Nephron (organoid): ENCODE measurements around the gene F3.

Source experiments
- H3K27ac Mint-ChIP-seq, 3 experiments: 2 replicates each; pipeline ENCODE4 v1.8.0; 2020; ENCODE audit warnings: mixed read lengths in 3 of 3, mild to moderate bottlenecking in 2 of 3, moderate library complexity in 1 of 3
- H3K27me3 Mint-ChIP-seq: 2 replicates; pipeline ENCODE4 v1.8.0; 2021; ENCODE audit warnings: low read depth, mild to moderate bottlenecking, moderate library complexity, mixed read lengths
- H3K36me3 Mint-ChIP-seq: 2 replicates; pipeline ENCODE4 v1.8.0; 2020; ENCODE audit warnings: low read depth, mixed read lengths
- H3K4me1 Mint-ChIP-seq: 2 replicates; pipeline ENCODE4 v1.8.0; 2020; ENCODE audit warnings: mixed read lengths
- H3K4me3 Mint-ChIP-seq, 3 experiments: 2 replicates each; pipeline ENCODE4 v1.8.0; 2020; ENCODE audit warnings: mild to moderate bottlenecking in 3 of 3, mixed read lengths in 3 of 3, moderate library complexity in 2 of 3
- H3K9me3 Mint-ChIP-seq: 2 replicates; pipeline ENCODE4 v1.8.0; 2020; ENCODE audit warnings: mixed read lengths
- TF ChIP-seq, protein P1 (sequence below), 3 experiments: fragments of 200-600 bp; sonication (generic); IDR thresholded peaks; one replicate each; pipeline ENCODE4 v1.5.0; 2021; ENCODE audit warnings: antibody characterized with exemption in 3 of 3; ENCODE audit not compliant: unreplicated experiment in 3 of 3

The F3 gene

DNA sequence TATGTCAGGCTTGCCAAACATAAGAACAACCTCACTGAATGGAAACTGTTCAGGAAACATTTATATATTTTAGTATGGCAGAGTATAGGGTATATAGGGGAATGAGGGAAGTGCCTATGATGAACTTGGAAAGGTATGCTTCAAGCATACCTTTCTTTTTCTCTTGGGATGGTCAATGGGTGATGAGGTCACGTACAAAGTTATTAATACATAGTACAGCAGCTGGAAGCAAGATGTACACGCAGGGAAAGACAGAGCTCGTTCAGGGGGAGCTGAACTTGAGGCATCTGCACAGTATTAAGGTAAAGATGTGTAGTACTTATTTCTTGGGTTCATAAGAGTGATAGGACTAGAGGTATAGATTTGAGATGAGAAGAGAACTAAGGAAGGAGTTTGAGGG lies 61.9 kb downstream of the F3 start:
- H3K9me3 Mint-ChIP-seq = no peaks in the 10 kb centered on the region
- H3K4me3 Mint-ChIP-seq = no peak overlapping the region
- no peaks in the 10 kb centered on the region for H3K4me1 Mint-ChIP-seq
- peaks cover 31% of the 10 kb centered on the region for H3K36me3 Mint-ChIP-seq
- H3K27me3 Mint-ChIP-seq = no peaks in the 10 kb centered on the region
- TF ChIP-seq, protein P1, sequence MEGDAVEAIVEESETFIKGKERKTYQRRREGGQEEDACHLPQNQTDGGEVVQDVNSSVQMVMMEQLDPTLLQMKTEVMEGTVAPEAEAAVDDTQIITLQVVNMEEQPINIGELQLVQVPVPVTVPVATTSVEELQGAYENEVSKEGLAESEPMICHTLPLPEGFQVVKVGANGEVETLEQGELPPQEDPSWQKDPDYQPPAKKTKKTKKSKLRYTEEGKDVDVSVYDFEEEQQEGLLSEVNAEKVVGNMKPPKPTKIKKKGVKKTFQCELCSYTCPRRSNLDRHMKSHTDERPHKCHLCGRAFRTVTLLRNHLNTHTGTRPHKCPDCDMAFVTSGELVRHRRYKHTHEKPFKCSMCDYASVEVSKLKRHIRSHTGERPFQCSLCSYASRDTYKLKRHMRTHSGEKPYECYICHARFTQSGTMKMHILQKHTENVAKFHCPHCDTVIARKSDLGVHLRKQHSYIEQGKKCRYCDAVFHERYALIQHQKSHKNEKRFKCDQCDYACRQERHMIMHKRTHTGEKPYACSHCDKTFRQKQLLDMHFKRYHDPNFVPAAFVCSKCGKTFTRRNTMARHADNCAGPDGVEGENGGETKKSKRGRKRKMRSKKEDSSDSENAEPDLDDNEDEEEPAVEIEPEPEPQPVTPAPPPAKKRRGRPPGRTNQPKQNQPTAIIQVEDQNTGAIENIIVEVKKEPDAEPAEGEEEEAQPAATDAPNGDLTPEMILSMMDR (IDR thresholded peaks at IDR 0.05; ENCODE audit: unreplicated experiment in 3 of 3) = no peak
- no peak overlapping the region for H3K27ac Mint-ChIP-seq
